ENCODE results near the gene CDK5RAP3.

GRCh38 chr17:48003417-48004151 is 32.7 kb downstream of the CDK5RAP3 start:
- TF ChIP-seq, protein P1, sequence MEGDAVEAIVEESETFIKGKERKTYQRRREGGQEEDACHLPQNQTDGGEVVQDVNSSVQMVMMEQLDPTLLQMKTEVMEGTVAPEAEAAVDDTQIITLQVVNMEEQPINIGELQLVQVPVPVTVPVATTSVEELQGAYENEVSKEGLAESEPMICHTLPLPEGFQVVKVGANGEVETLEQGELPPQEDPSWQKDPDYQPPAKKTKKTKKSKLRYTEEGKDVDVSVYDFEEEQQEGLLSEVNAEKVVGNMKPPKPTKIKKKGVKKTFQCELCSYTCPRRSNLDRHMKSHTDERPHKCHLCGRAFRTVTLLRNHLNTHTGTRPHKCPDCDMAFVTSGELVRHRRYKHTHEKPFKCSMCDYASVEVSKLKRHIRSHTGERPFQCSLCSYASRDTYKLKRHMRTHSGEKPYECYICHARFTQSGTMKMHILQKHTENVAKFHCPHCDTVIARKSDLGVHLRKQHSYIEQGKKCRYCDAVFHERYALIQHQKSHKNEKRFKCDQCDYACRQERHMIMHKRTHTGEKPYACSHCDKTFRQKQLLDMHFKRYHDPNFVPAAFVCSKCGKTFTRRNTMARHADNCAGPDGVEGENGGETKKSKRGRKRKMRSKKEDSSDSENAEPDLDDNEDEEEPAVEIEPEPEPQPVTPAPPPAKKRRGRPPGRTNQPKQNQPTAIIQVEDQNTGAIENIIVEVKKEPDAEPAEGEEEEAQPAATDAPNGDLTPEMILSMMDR (IDR thresholded peaks at IDR 0.05): no peak
- TF ChIP-seq POLR2A (IDR thresholded peaks at IDR 0.05): no peak
